Astrocyte (in vitro differentiated cells and primary cell): ENCODE data around the gene KIAA1671.

Experiments
- CTCF ChIP-seq: IDR thresholded peaks from 2 replicates; pipeline ENCODE4 v1.5.1; 2011; ENCODE audit warnings: low read depth, mild to moderate bottlenecking, inconsistent platforms, low read length, moderate library complexity; ENCODE audit not compliant: insufficient read depth
- EZH2 ChIP-seq: IDR thresholded peaks from 2 replicates; pipeline ENCODE4 v1.6.1; 2012; ENCODE audit warnings: mild to moderate bottlenecking, low read length, inconsistent platforms; ENCODE audit not compliant: insufficient read depth

- TF ChIP-seq EZH2 (no peak), CTCF (no peak)
Measured at GRCh38 chr22:25085156-25085555, 132.6 kb downstream of the KIAA1671 start.
